MCF 10A (cell line): ENCODE measurements around the gene CBX4. TPM values are rescaled to one million over a fixed set of nuclear protein-coding genes. Genes with fewer than 3 reads are reported as not detected.

Source experiments
- BruUV-seq: library from RNA; stranded (reverse); fragments of 400-500 nt; replicated peaks from 2 replicates; lab custom pipeline; 2021; lab: Mats Ljungman, UMichigan
- CTCF ChIA-PET: fragments of 300-600 bp; sonication (Branson Sonifier 250); formaldehyde crosslinking; extraction: SDS; loops from one replicate; lab custom pipeline; 2021; ENCODE audit warnings: antibody characterized with exemption, inconsistent platforms; lab: Yijun Ruan, JAX
- POLR2A ChIA-PET: fragments of 300-600, 350-650 bp; sonication (Branson Sonifier 250); formaldehyde crosslinking; extraction: SDS; loops from one replicate; lab custom pipeline; 2020; ENCODE audit warnings: antibody characterized with exemption, inconsistent platforms; lab: Yijun Ruan, JAX
- DNase-seq: peaks from one replicate; pipeline ENCODE4 v3.0.0-alpha.2; 2018; ENCODE audit not compliant: unreplicated experiment
- H3K27ac Mint-ChIP-seq: one replicate; pipeline ENCODE4 v1.8.0; 2022; ENCODE audit warnings: mild to moderate bottlenecking, low read depth, mixed read lengths; ENCODE audit not compliant: unreplicated experiment
- H3K27me3 Mint-ChIP-seq: one replicate; pipeline ENCODE4 v1.8.0; 2022; ENCODE audit warnings: mixed read lengths; ENCODE audit not compliant: insufficient read depth, unreplicated experiment
- H3K36me3 Mint-ChIP-seq: one replicate; pipeline ENCODE4 v1.8.0; 2022; ENCODE audit warnings: mild to moderate bottlenecking, moderate library complexity, mixed read lengths; ENCODE audit not compliant: insufficient read depth, unreplicated experiment
- H3K4me1 Mint-ChIP-seq: one replicate; pipeline ENCODE4 v1.8.0; 2022; ENCODE audit warnings: mixed read lengths; ENCODE audit not compliant: insufficient read depth, unreplicated experiment
- H3K4me3 Mint-ChIP-seq: one replicate; pipeline ENCODE4 v1.8.0; 2022; ENCODE audit warnings: mild to moderate bottlenecking, moderate library complexity, mixed read lengths; ENCODE audit not compliant: unreplicated experiment
- H3K9me3 Mint-ChIP-seq: one replicate; pipeline ENCODE4 v1.8.0; 2022; ENCODE audit warnings: mixed read lengths; ENCODE audit not compliant: unreplicated experiment
- CTCF ChIP-seq: fragments of 200-600 bp; IDR thresholded peaks from one replicate; pipeline ENCODE4 v1.8.0; 2022; ENCODE audit warnings: antibody characterized with exemption, mild to moderate bottlenecking; ENCODE audit not compliant: unreplicated experiment
- intact Hi-C: fragments of 100-400 bp; cut with micrococcal nuclease; formaldehyde crosslinking; loops from 2 replicates; pipeline ENCODE4 v1.14.1; 2022
- total RNA-seq: library from RNA; stranded (reverse); gene quantifications from 2 replicates; pipeline ENCODE4 v1.2.3, GENCODE V29; 2022

The CBX4 gene
- total RNA-seq, 1 experiment from 2014 or later, result 89.7 TPM

- no peak for DNase-seq
- POLR2A ChIA-PET, result interaction anchor here (1.6 kb wide), 1 partner anchor 11 kb away, joined by 5 read pairs; no protein-coding TSS in a partner anchor
- no peak for TF ChIP-seq CTCF
- CTCF ChIA-PET, result interaction anchor here (1.0 to 2.1 kb wide), 2 partner anchors 10 to 15 kb away, joined by 4 to 7 read pairs; no protein-coding TSS in a partner anchor
- BruUV-seq, result no TSS peak
- Mint-ChIP-seq H3K27ac (no peak overlapping the region), H3K27me3 (no peaks in the 10 kb centered on the region), H3K9me3 (no peaks in the 10 kb centered on the region), H3K4me3 (no peak overlapping the region), H3K36me3 (no peaks in the 10 kb centered on the region), H3K4me1 (peaks cover 9% of the 10 kb centered on the region)
- intact Hi-C loops, result no loop called here
These were observed 13.0 kb downstream of the CBX4 start for GRCh38 chr17:79826204-79826680.

GRCh38 chr17:79825580-79825921, 13.7 kb downstream of the CBX4 start:
- Mint-ChIP-seq H3K4me3 (no peak overlapping the region), H3K27me3 (no peaks in the 10 kb centered on the region), H3K27ac (no peak overlapping the region), H3K36me3 (no peaks in the 10 kb centered on the region), H3K4me1 (peaks cover 9% of the 10 kb centered on the region), H3K9me3 (no peaks in the 10 kb centered on the region)
- POLR2A ChIA-PET, result interaction anchor here (1.6 kb wide), 1 partner anchor 11 kb away, joined by 5 read pairs; no protein-coding TSS in a partner anchor
- intact Hi-C loops, result no loop called here
- TF ChIP-seq CTCF, result no peak
- no TSS peak for BruUV-seq
- CTCF ChIA-PET, result no interaction called here
- no peak for DNase-seq

GRCh38 chr17:79824893-79825579, 14.2 kb downstream of the CBX4 start:
- Mint-ChIP-seq H3K27ac (no peak overlapping the region), H3K27me3 (no peaks in the 10 kb centered on the region), H3K9me3 (no peaks in the 10 kb centered on the region), H3K36me3 (no peaks in the 10 kb centered on the region), H3K4me3 (no peak overlapping the region), H3K4me1 (peaks cover 9% of the 10 kb centered on the region)
- no TSS peak for BruUV-seq
- POLR2A ChIA-PET, result interaction anchor here (1.6 kb wide), 1 partner anchor 12 kb away, joined by 5 read pairs; no protein-coding TSS in a partner anchor
- TF ChIP-seq CTCF, result no peak
- intact Hi-C loops, result no loop called here
- DNase-seq, result no peak
- CTCF ChIA-PET, result no interaction called here

GRCh38 chr17:79824234-79824633, 15.0 kb downstream of the CBX4 start:
- Mint-ChIP-seq H3K9me3 (no peaks in the 10 kb centered on the region), H3K36me3 (no peaks in the 10 kb centered on the region), H3K27me3 (no peaks in the 10 kb centered on the region), H3K4me3 (no peak overlapping the region), H3K4me1 (peaks cover 6% of the 10 kb centered on the region), H3K27ac (no peak overlapping the region)
- intact Hi-C loops, result no loop called here
- no peak for TF ChIP-seq CTCF
- ChIA-PET CTCF (interaction anchor here (1.2 kb wide), 1 partner anchor 13 kb away, joined by 3 read pairs; no protein-coding TSS in a partner anchor), POLR2A (interaction anchor here (1.2 kb wide), 1 partner anchor 12 kb away, joined by 3 read pairs; no protein-coding TSS in a partner anchor)
- DNase-seq, result no peak
- no TSS peak for BruUV-seq
